ENCODE data around the gene DRGX. TPM values are rescaled to one million over a fixed set of nuclear protein-coding genes. Genes with fewer than 3 reads are reported as not detected.

Gene DRGX
- total and polyA plus RNA-seq, 2 donors (not counting 3 experiments of a cell fraction or from before 2014, with no cell fraction given) = not detected

DNA sequence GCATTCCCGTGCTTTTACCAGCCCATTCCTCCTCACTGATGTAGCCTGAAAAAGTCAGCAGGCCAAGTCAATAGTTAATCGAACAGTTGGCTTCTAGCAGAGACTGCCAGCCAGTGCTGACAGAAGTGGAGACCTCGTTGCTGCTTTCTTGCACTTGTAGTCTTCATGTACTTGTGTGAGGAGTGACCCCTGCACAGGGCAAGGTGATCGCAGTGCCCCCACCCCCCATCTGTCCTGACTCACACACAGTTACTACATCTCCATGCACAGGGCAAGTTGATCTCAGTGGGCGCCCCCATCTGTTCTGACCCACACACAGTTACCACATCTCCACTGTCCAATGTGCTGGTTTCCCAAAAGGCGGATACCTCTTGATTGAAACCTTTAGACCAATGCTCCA is 62.7 kb downstream of the DRGX start:
- intact Hi-C loops (cut with micrococcal nuclease) = no loop called here
- no TSS peak for BruUV-seq (replicated peaks)
- no peaks in the 10 kb centered on the region for H3K36me3 ChIP-seq (ENCODE audit: control insufficient read depth in 2 of 2, extremely low read depth in 1 of 2, insufficient read depth in 2 of 2, low read length in 2 of 2)
- H3K9me3 ChIP-seq (replicated peaks; ENCODE audit: control insufficient read depth, insufficient read depth, low read length) = no peaks in the 10 kb centered on the region
- no peaks in the 10 kb centered on the region for H3K9me1 ChIP-seq (replicated peaks; ENCODE audit: control insufficient read depth, extremely low read depth, insufficient read depth, low read length)
- H3K4me3 ChIP-seq (replicated peaks in 1 of 3; ENCODE audit: insufficient read depth in 1 of 3, low read depth in 1 of 3, low read length in 3 of 3) = no peak overlapping the region
- dilution Hi-C loops (cut with MboI; ENCODE audit: extremely low pct_ligation_motif_present, low sequenced_read_pairs) = no loop called here
- no peak overlapping the region for H3K4me2 ChIP-seq (ENCODE audit: insufficient read depth, low read length)
- ChIA-PET POLR2A (no interaction called here), CTCF (no interaction called here)
- no peaks in the 10 kb centered on the region for H3K27me3 ChIP-seq (ENCODE audit: control insufficient read depth in 2 of 2, insufficient read depth in 2 of 2, low read length in 2 of 2)
- no peaks in the 10 kb centered on the region for H3K4me1 ChIP-seq (ENCODE audit: control insufficient read depth, extremely low read depth, insufficient read depth, low read length)
- no peaks in the 10 kb centered on the region for H4K20me1 ChIP-seq (replicated peaks; ENCODE audit: control insufficient read depth, extremely low read depth, insufficient read depth, low read length)
- H3K27ac ChIP-seq (ENCODE audit: insufficient read depth, low read depth, low read length) = no peak overlapping the region
- no peak overlapping the region for H2AFZ ChIP-seq (ENCODE audit: low read depth, low read length)
- H3K79me2 ChIP-seq (ENCODE audit: control insufficient read depth, insufficient read depth, low read length) = no peaks in the 10 kb centered on the region
- no peak overlapping the region for H3K9ac ChIP-seq (replicated peaks; ENCODE audit: extremely low read depth, insufficient read depth, low read length)
- DNase-seq (ENCODE audit: low read depth, low spot score) (no peak), FAIRE-seq (no peak)
- TF ChIP-seq, protein P1, sequence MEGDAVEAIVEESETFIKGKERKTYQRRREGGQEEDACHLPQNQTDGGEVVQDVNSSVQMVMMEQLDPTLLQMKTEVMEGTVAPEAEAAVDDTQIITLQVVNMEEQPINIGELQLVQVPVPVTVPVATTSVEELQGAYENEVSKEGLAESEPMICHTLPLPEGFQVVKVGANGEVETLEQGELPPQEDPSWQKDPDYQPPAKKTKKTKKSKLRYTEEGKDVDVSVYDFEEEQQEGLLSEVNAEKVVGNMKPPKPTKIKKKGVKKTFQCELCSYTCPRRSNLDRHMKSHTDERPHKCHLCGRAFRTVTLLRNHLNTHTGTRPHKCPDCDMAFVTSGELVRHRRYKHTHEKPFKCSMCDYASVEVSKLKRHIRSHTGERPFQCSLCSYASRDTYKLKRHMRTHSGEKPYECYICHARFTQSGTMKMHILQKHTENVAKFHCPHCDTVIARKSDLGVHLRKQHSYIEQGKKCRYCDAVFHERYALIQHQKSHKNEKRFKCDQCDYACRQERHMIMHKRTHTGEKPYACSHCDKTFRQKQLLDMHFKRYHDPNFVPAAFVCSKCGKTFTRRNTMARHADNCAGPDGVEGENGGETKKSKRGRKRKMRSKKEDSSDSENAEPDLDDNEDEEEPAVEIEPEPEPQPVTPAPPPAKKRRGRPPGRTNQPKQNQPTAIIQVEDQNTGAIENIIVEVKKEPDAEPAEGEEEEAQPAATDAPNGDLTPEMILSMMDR (IDR thresholded peaks at IDR 0.05; ENCODE audit: extremely low read depth in 1 of 2, insufficient read depth in 1 of 2, low read depth in 1 of 2, low read length in 2 of 2) = no peak
- no peak for TF ChIP-seq GATA2 (IDR thresholded peaks at IDR 0.05; ENCODE audit: insufficient read depth, insufficient read length, low read depth, low read length)
- no peak for TF ChIP-seq EZH2 (IDR thresholded peaks at IDR 0.05; ENCODE audit: borderline replicate concordance, low read depth, low read length, severe bottlenecking)
- TF ChIP-seq, protein P2, sequence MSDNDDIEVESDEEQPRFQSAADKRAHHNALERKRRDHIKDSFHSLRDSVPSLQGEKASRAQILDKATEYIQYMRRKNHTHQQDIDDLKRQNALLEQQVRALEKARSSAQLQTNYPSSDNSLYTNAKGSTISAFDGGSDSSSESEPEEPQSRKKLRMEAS (IDR thresholded peaks at IDR 0.05; ENCODE audit: insufficient read depth, insufficient read length) = no peak
- TF ChIP-seq POLR2AphosphoS5 (IDR thresholded peaks at IDR 0.05; ENCODE audit: insufficient read depth, low read depth, low read length) = no peak
- TF ChIP-seq MYC (IDR thresholded peaks at IDR 0.05; ENCODE audit: low read depth, low read length) = no peak

Data from endothelial cell of umbilical vein (primary cell).